RWPE2 (cell line): ENCODE data around the gene GNL1.

Experiments
- ATAC-seq: fragments of 200-7000 bp; cut with Tn5 transposase; 3 replicates; pipeline ENCODE4 v1.9.1; 2021; ENCODE audit warnings: low read depth
- DNase-seq: peaks from one replicate; pipeline ENCODE4 v3.0.0-alpha.2; 2020; ENCODE audit warnings: low spot score
- H3K27ac ChIP-seq: fragments of 450-650 bp; 2 replicates; pipeline ENCODE4 v1.5.1; 2017; ENCODE audit warnings: mild to moderate bottlenecking; ENCODE audit not compliant: poor library complexity, severe bottlenecking
- H3K27me3 ChIP-seq: fragments of 250-450 bp; sonication (Bioruptor Pico); 2 replicates; pipeline ENCODE4 v1.5.1; 2021; ENCODE audit warnings: mild to moderate bottlenecking, moderate library complexity; ENCODE audit not compliant: insufficient read depth, poor library complexity, severe bottlenecking
- H3K36me3 ChIP-seq: fragments of 250-450 bp; sonication (Bioruptor Pico); 2 replicates; pipeline ENCODE4 v1.5.1; 2020; ENCODE audit warnings: low read depth, mild to moderate bottlenecking, moderate library complexity
- H3K4me1 ChIP-seq: fragments of 250-450 bp; sonication (Bioruptor Pico); 2 replicates; pipeline ENCODE4 v1.5.1; 2021; ENCODE audit warnings: mild to moderate bottlenecking, moderate library complexity; ENCODE audit not compliant: insufficient read depth, poor library complexity, severe bottlenecking
- H3K4me3 ChIP-seq: fragments of 250-450 bp; sonication (Bioruptor Pico); 2 replicates; pipeline ENCODE4 v1.5.1; 2021; ENCODE audit warnings: mild to moderate bottlenecking, moderate library complexity; ENCODE audit not compliant: severe bottlenecking
- H3K9me3 ChIP-seq: fragments of 250-450 bp; sonication (Bioruptor Pico); 2 replicates; pipeline ENCODE4 v1.5.1; 2021; ENCODE audit warnings: mild to moderate bottlenecking, moderate library complexity; ENCODE audit not compliant: severe bottlenecking
- CTCF ChIP-seq: fragments of 450-650 bp; IDR thresholded peaks from one replicate; pipeline ENCODE4 v1.5.1; 2017; ENCODE audit warnings: mild to moderate bottlenecking, moderate library complexity; ENCODE audit not compliant: poor library complexity, severe bottlenecking

The GNL1 gene

GRCh38 chr6:30578051-30578450 is 21.8 kb upstream of the GNL1 start:
- ATAC-seq, result no peak
- Histone ChIP-seq H3K27ac (no peak overlapping the region), H3K27me3 (no peaks in the 10 kb centered on the region), H3K4me1 (no peaks in the 10 kb centered on the region), H3K4me3 (no peak overlapping the region), H3K9me3 (no peaks in the 10 kb centered on the region), H3K36me3 (peaks cover 86% of the 10 kb centered on the region)
- no peak for DNase-seq
- TF ChIP-seq CTCF, result no peak

- Histone ChIP-seq H3K27me3 (no peaks in the 10 kb centered on the region), H3K4me1 (peaks cover 15% of the 10 kb centered on the region), H3K27ac (no peak overlapping the region), H3K9me3 (no peaks in the 10 kb centered on the region), H3K4me3 (no peak overlapping the region), H3K36me3 (peaks cover 45% of the 10 kb centered on the region)
- TF ChIP-seq CTCF, result no peak
- ATAC-seq, result no peak
- no peak for DNase-seq
Observed at GRCh38 chr6:30573113-30573512, 16.8 kb upstream of the GNL1 start.

- TF ChIP-seq CTCF, result no peak
- Histone ChIP-seq H3K27me3 (no peaks in the 10 kb centered on the region), H3K27ac (peak overlapping the region; percentile 60), H3K36me3 (peaks cover 36% of the 10 kb centered on the region), H3K4me1 (peaks cover 15% of the 10 kb centered on the region), H3K4me3 (peak overlapping the region; percentile 72), H3K9me3 (no peaks in the 10 kb centered on the region)
- ATAC-seq (peak; percentile 51; the same call in 1 of the 3 replicates), DNase-seq (no peak)
Observed at GRCh38 chr6:30572148-30572547, 15.9 kb upstream of the GNL1 start.

GRCh38 chr6:30571762-30572082 is 15.4 kb upstream of the GNL1 start:
- H3K27me3 ChIP-seq, result no peaks in the 10 kb centered on the region
- H3K9me3 ChIP-seq, result no peaks in the 10 kb centered on the region
- ATAC-seq, result peak; percentile 4
- H3K4me1 ChIP-seq, result peaks cover 15% of the 10 kb centered on the region
- peaks cover 31% of the 10 kb centered on the region for H3K36me3 ChIP-seq
- H3K4me3 ChIP-seq, result peak overlapping the region; percentile 72
- peak overlapping the region; percentile 60 for H3K27ac ChIP-seq
- DNase-seq, result no peak
- no peak for TF ChIP-seq CTCF

- peak; percentile 86 for ATAC-seq
- H3K27me3 ChIP-seq, result no peaks in the 10 kb centered on the region
- H3K4me3 ChIP-seq, result peak within 1 kb of the TSS; percentile 72
- H3K36me3 ChIP-seq, result peaks cover 26% of the 10 kb centered on the region
- no peak for TF ChIP-seq CTCF
- DNase-seq, result peak; percentile 96
- H3K27ac ChIP-seq, result peak within 1 kb of the TSS; percentile 60
- no peaks in the 10 kb centered on the region for H3K9me3 ChIP-seq
- peaks cover 15% of the 10 kb centered on the region for H3K4me1 ChIP-seq
Observed at GRCh38 chr6:30571075-30571761, 14.9 kb upstream of the GNL1 start, which contains the start of gene ABCF1. Gene ABCF1 (plus strand): TSS chr6:30571442. CDS start chr6:30571488, 46 bp downstream.
